ENCODE data around the gene GATM. TPM values are rescaled to one million over a fixed set of nuclear protein-coding genes. Genes with fewer than 3 reads are reported as not detected.

The GATM gene
- total and polyA plus RNA-seq, 8 donors, result 5.4 to 26.3 (median 19.9) TPM

DNA sequence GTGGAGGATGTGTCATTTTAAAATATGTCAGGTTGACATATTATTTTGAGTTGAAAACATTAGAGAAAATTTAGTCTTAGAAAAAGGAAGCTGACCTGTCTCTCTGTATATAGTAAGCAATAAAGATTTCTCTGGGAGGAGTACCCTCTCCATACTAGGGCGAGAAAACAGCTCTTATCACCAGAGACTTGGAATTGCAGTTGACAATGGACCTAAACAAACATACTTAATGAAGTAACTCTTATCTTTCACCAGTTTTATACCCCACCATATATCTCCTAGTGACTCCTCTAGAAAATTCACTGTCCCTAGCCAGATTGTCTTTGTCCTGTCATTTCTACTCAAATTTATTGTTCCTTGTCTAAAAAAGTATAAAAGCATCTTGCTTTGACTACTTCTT, 7.2 kb upstream of the GATM start:
- TF ChIP-seq, protein P1, sequence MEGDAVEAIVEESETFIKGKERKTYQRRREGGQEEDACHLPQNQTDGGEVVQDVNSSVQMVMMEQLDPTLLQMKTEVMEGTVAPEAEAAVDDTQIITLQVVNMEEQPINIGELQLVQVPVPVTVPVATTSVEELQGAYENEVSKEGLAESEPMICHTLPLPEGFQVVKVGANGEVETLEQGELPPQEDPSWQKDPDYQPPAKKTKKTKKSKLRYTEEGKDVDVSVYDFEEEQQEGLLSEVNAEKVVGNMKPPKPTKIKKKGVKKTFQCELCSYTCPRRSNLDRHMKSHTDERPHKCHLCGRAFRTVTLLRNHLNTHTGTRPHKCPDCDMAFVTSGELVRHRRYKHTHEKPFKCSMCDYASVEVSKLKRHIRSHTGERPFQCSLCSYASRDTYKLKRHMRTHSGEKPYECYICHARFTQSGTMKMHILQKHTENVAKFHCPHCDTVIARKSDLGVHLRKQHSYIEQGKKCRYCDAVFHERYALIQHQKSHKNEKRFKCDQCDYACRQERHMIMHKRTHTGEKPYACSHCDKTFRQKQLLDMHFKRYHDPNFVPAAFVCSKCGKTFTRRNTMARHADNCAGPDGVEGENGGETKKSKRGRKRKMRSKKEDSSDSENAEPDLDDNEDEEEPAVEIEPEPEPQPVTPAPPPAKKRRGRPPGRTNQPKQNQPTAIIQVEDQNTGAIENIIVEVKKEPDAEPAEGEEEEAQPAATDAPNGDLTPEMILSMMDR (IDR thresholded peaks at IDR 0.05), result no peak

DNA sequence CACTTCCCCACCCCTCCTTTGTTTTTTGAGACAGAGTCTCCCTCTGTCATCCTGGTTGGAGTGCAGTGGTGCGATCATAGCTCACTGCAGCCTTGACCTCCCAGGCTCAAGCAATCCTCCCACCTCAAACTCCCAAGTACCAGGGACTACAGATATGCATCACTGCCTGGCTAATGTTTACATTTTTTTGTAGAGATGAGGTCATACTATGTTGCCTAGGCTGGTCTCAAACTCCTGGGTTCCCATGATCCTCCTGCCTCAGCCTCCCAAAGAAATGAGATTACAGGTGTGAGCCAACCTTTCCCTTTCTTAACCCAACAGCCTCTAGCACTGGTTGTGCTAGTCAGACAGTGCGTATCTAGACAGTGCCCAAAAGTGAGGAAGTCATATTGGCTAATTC, 6.4 kb upstream of the GATM start:
- H3K27ac ChIP-seq, result no peak overlapping the region
- no peak overlapping the region for H3K4me3 ChIP-seq
- no peaks in the 10 kb centered on the region for H3K9me3 ChIP-seq
- intact Hi-C loops (cut with DNase I), result no loop called here
- peaks cover 4 to 6% of the 10 kb centered on the region in 2 donors for H3K27me3 ChIP-seq
- TF ChIP-seq, protein P1 (IDR thresholded peaks at IDR 0.05), result no peak
- H3K36me3 ChIP-seq, result no peaks in the 10 kb centered on the region
- ATAC-seq (no peak), DNase-seq (no peak)
- no peaks in the 10 kb centered on the region for H3K4me1 ChIP-seq

More for the DNA sequence above, 7.2 kb upstream of the GATM start:
- intact Hi-C loops (cut with DNase I), result no loop called here
- DNase-seq (no peak), ATAC-seq (no peak)
- Histone ChIP-seq H3K36me3 (no peaks in the 10 kb centered on the region), H3K27me3 (peaks cover 4 to 9% of the 10 kb centered on the region in 2 donors), H3K4me3 (no peak overlapping the region), H3K4me1 (no peaks in the 10 kb centered on the region), H3K27ac (no peak overlapping the region), H3K9me3 (no peaks in the 10 kb centered on the region)

DNA sequence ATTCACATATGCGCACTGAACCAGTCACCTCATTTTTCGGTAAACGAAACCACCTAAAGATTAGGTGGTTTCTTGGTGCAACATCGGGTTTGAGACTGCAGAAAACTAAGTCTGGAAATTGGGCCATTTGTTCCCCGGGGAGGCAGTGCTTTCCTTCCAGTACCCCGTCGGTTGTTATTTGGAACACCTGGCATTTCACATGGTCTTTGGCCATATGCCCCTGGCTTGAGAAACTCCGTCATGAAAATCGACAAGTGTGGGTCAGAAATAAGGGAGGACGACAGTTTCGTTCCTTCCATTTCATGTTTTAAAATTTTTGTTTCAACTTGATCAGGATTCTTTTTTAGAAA, 544 bp upstream of the GATM start:
- Histone ChIP-seq H3K4me3 (peak overlapping the region in 1 of 2 donors; percentile 53), H3K36me3 (no peaks in the 10 kb centered on the region), H3K9me3 (no peaks in the 10 kb centered on the region), H3K4me1 (peaks cover 6 to 22% of the 10 kb centered on the region in 2 donors), H3K27ac (no peak overlapping the region), H3K27me3 (peaks cover 26 to 50% of the 10 kb centered on the region in 2 donors)
- ATAC-seq (no peak), DNase-seq (no peak)
- intact Hi-C loops (cut with DNase I), result no loop called here
- TF ChIP-seq, protein P1 (IDR thresholded peaks at IDR 0.05), result no peak

DNA sequence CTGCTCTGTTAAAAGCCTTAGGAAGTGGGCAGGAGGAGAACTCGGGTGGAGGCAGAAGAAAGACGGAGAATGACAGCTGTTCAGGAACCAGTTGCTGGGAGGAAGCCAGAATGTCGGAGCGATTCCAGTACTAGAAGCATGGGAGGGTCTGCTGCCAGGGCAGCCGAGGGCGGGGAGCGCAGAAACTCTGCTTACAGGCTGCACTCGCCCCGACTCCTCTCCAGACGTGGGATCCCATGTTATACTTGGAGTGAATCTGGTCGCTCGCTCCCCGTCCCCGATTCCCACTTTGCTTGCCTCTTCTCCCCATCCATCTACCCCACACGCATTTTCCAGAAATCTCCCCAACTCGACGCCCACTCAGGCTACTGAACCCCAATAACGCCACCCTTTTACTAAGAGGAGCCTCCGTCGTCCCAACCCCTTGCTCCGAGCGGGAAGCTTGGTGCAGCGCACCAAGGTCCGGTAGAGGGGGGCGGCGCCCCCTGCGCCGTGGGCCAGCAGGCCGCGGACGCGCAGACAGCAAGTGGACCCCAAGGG, 665 bp downstream of the GATM start:
- Histone ChIP-seq H3K4me1 (peaks cover 6 to 22% of the 10 kb centered on the region in 2 donors), H3K36me3 (no peaks in the 10 kb centered on the region), H3K4me3 (peak overlapping the region; percentile 36 to 53), H3K27me3 (peaks cover 26 to 58% of the 10 kb centered on the region in 2 donors), H3K9me3 (no peaks in the 10 kb centered on the region), H3K27ac (peak overlapping the region; percentile 36 to 50)
- TF ChIP-seq, protein P1 (IDR thresholded peaks at IDR 0.05), result no peak
- intact Hi-C loops (cut with DNase I), result no loop called here
- DNase-seq, result peak in 1 of 4 donors; percentile 33
- peak; percentile 40 for ATAC-seq

DNA sequence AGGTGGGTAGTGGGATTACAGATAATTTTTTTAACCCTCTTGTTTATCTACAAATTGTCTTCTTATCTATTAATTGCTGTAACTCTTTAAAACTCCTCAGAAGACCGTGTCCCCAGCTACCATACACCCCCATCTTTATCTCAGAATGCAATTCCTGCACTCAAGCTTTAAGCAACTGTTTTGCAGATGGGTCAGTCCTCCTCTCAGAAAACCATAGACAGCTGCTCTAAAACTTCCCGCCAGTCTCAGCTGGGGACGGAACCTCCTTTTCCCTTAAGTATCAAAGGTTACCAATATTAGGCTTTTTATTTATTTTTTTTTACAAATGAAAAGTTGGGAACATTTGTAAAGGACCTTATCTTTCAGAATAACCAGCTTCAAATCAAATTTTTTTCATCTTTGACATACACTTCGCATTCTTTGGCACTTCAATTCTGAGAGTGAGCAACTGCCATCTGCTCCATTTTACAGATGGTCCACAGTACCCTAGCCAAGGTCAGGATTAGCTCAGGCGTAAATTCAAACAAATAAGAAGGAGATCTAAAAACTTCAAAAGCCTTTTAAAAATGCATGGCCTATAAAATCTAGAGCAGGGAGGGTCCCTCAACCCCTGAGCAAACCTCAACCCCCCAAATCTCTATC, 1.3 kb downstream of the GATM start:
- Histone ChIP-seq H3K27me3 (peaks cover 26 to 58% of the 10 kb centered on the region in 2 donors), H3K36me3 (no peaks in the 10 kb centered on the region), H3K9me3 (no peaks in the 10 kb centered on the region), H3K27ac (no peak overlapping the region), H3K4me3 (peak overlapping the region in 1 of 2 donors; percentile 53), H3K4me1 (peaks cover 6 to 22% of the 10 kb centered on the region in 2 donors)
- intact Hi-C loops (cut with DNase I), result no loop called here
- no peak for DNase-seq
- TF ChIP-seq, protein P1 (IDR thresholded peaks at IDR 0.05), result no peak
- ATAC-seq, result no peak
